ENCODE measurements around the gene PLD3.

DNA sequence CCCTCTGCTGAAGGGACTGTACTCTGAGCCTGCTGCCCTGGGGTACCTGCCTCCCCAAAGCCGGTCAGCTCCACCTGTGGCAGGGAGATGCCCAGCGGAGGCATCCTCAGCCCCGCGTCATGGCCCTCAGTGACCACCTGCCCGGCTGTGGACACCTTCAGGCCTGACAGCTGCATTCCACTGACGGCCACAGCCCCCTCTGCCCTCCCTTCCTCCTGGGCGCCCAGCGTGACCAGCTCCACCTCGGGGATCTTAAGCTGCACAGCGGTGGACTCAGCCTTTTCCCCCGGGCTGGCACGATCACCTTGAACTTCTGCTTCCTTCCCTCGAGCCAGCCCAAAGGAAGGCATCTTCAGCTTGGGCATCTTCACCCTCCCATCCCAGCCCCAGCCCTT, 46.3 kb downstream of the PLD3 start:
- no peak for TF ChIP-seq CTCF (IDR thresholded peaks at IDR 0.05)
- TF ChIP-seq POLR2A (IDR thresholded peaks at IDR 0.05), result no peak
